Gastrocnemius medialis (tissue), 4 donors: ENCODE measurements around the gene LCE3E.

Experiments used
- POLR2A ChIP-seq, 2 donors: fragments of 450-650 bp; IDR thresholded peaks; one replicate each; pipeline ENCODE4 v1.6.1; 2017; ENCODE audit warnings: antibody characterized with exemption in 2 of 2, mild to moderate bottlenecking in 2 of 2, moderate library complexity in 2 of 2
- TF ChIP-seq, protein P1 (sequence below), 5 experiments: fragments of 450-650 bp in 3 of 5; fragments of 200-600 bp in 2 of 5; sonication (generic) in 2 of 5; IDR thresholded peaks in 4 of 5; conservative IDR thresholded peaks in 1 of 5; 1 replicate in 4 of 5; 2 replicates in 1 of 5; pipeline ENCODE4 v1.5.1; 2016 to 2019; ENCODE audit warnings: antibody characterized with exemption in 5 of 5, mild to moderate bottlenecking in 3 of 5, moderate library complexity in 3 of 5

DNA sequence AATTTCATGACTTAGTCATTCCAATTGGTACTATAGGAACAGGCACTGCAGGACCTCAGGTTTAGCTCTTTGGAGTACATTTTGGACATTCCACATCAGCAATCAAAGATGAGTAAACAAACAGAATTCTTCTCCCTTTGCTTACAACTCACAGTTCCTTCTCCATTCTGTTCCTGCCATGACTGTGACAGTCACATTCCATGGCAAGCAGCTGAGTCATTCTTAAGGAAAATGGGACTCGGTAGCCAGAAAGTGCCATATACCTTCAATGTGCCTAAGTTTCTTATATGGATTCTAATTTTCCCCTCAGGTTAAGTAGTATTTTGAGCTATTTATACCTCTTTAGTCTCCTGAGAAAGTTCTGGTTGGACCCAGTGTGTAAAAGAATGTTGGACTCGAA is 26.7 kb downstream of the LCE3E start:
- TF ChIP-seq, protein P1, sequence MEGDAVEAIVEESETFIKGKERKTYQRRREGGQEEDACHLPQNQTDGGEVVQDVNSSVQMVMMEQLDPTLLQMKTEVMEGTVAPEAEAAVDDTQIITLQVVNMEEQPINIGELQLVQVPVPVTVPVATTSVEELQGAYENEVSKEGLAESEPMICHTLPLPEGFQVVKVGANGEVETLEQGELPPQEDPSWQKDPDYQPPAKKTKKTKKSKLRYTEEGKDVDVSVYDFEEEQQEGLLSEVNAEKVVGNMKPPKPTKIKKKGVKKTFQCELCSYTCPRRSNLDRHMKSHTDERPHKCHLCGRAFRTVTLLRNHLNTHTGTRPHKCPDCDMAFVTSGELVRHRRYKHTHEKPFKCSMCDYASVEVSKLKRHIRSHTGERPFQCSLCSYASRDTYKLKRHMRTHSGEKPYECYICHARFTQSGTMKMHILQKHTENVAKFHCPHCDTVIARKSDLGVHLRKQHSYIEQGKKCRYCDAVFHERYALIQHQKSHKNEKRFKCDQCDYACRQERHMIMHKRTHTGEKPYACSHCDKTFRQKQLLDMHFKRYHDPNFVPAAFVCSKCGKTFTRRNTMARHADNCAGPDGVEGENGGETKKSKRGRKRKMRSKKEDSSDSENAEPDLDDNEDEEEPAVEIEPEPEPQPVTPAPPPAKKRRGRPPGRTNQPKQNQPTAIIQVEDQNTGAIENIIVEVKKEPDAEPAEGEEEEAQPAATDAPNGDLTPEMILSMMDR (IDR thresholded peaks at IDR 0.05 in 4 of 5, conservative IDR thresholded peaks at IDR 0.05 in 1 of 5), result no peak
- no peak for TF ChIP-seq POLR2A (IDR thresholded peaks at IDR 0.05)
